Upper lobe of left lung (tissue), 6 donors: ENCODE measurements around the gene MED12. TPM values are rescaled to one million over a fixed set of nuclear protein-coding genes. Genes with fewer than 3 reads are reported as not detected.

ENCODE experiments used
- ATAC-seq, 2 donors: fragments of 200-7000 bp; cut with Tn5 transposase; one replicate each; pipeline ENCODE4 v1.9.1; 2022; ENCODE audit warnings: mild to moderate bottlenecking in 2 of 2, moderate library complexity in 2 of 2; ENCODE audit not compliant: low FRiP score in 2 of 2
- DNase-seq, 2 donors: peaks; one replicate each; pipeline ENCODE4 v3.0.0-alpha.2; 2019 to 2020
- H3K27ac ChIP-seq, 4 donors: fragments of 200-600 bp; sonication (generic); one replicate each; pipeline ENCODE4 v1.5.1; 2016 to 2019
- H3K27me3 ChIP-seq, 4 donors: fragments of 200-600 bp; sonication (generic); one replicate each; pipeline ENCODE4 v1.5.1; 2017 to 2019
- H3K36me3 ChIP-seq, 4 donors: fragments of 200-600 bp; sonication (generic); one replicate each; pipeline ENCODE4 v1.5.1; 2016 to 2019
- H3K4me1 ChIP-seq, 4 donors: fragments of 200-600 bp; sonication (generic); one replicate each; pipeline ENCODE4 v1.5.1; 2018 to 2019
- H3K4me3 ChIP-seq, 4 donors: fragments of 200-600 bp; sonication (generic); one replicate each; pipeline ENCODE4 v1.5.1; 2017 to 2019; ENCODE audit warnings: mild to moderate bottlenecking in 2 of 4, moderate library complexity in 1 of 4
- H3K9me3 ChIP-seq, 4 donors: fragments of 200-600 bp; sonication (generic); one replicate each; pipeline ENCODE4 v1.5.1; 2018 to 2019
- CTCF ChIP-seq, 6 experiments: fragments of 450-650 bp in 4 of 6; fragments of 200-600 bp in 2 of 6; sonication (generic) in 2 of 6; IDR thresholded peaks; one replicate each; pipeline ENCODE4 v1.5.1; 2016 to 2019; ENCODE audit warnings: antibody characterized with exemption in 6 of 6
- EP300 ChIP-seq, 4 donors: sonication (generic); formaldehyde crosslinking; IDR thresholded peaks; one replicate each; pipeline ENCODE4 v1.5.1; 2017; ENCODE audit warnings: antibody characterized with exemption in 4 of 4, control low read depth in 2 of 4
- POLR2A ChIP-seq, 4 donors: fragments of 450-650 bp; IDR thresholded peaks; one replicate each; pipeline ENCODE4 v1.5.1; 2016 to 2017; ENCODE audit warnings: antibody characterized with exemption in 4 of 4, mild to moderate bottlenecking in 2 of 4
- POLR2AphosphoS5 ChIP-seq, 2 donors: sonication (generic); formaldehyde crosslinking; IDR thresholded peaks; one replicate each; pipeline ENCODE4 v1.5.1; 2017; ENCODE audit warnings: antibody characterized with exemption in 2 of 2
- WGBS, 2 donors: methylation state at CpG; one replicate each; pipeline ENCODE4 v1.1.5; 2017 to 2018; 5-methylcytosine and 5-hydroxymethylcytosine counted together
- small RNA-seq, 4 donors: library from RNA; depleted of rRNA; stranded (forward); fragments of <200 nt; gene quantifications; one replicate each; pipeline ENCODE3, GENCODE V24; 2016
- total RNA-seq, 6 donors: library from RNA; depleted of rRNA in 4 of 6; stranded (reverse); fragments of >200 nt in 4 of 6; gene quantifications; one replicate each; pipeline versions ENCODE4 v1.1.0 to v1.2.1, GENCODE V29; 2016 to 2021
- donor health status: DM: no; HTN: no; CAD: no; lungs with moderate emphysema.
- donor health status: DM: no; HTN: yes; CAD: no; lungs with severe emphysema.

The MED12 gene
- total RNA-seq, 6 donors from 2014 or later, result 21.7 to 188 (median 42.2) TPM

- no peaks in the 10 kb centered on the region for H3K36me3 ChIP-seq
- no peaks in the 10 kb centered on the region for H3K27me3 ChIP-seq
- no peaks in the 10 kb centered on the region for H3K9me3 ChIP-seq
- peaks cover 0 to 6% (median 2%) of the 10 kb centered on the region in 4 donors for H3K4me1 ChIP-seq
- peak in 1 of 2 donors; percentile 38 for ATAC-seq
- peak in 1 of 2 donors; percentile 30 for DNase-seq
- TF ChIP-seq CTCF (IDR thresholded peaks at IDR 0.05) (no peak), POLR2AphosphoS5 (IDR thresholded peaks at IDR 0.05) (no peak), POLR2A (IDR thresholded peaks at IDR 0.05) (no peak), EP300 (IDR thresholded peaks at IDR 0.05) (no peak)
- no peak overlapping the region for H3K4me3 ChIP-seq
- WGBS, 2 donors, result 57 to 72% methylated on average over 3 to 4 of the region's 4 CpGs
- no peak overlapping the region for H3K27ac ChIP-seq
Measured at GRCh38 chrX:71184803-71185495, 66.6 kb downstream of the MED12 start.

- ATAC-seq, result no peak
- no peaks in the 10 kb centered on the region for H3K4me1 ChIP-seq
- H3K4me3 ChIP-seq, result no peak overlapping the region
- DNase-seq, result no peak
- no peaks in the 10 kb centered on the region for H3K27me3 ChIP-seq
- H3K36me3 ChIP-seq, result no peaks in the 10 kb centered on the region
- TF ChIP-seq CTCF (IDR thresholded peaks at IDR 0.05) (no peak), POLR2A (IDR thresholded peaks at IDR 0.05) (no peak), EP300 (IDR thresholded peaks at IDR 0.05) (no peak), POLR2AphosphoS5 (IDR thresholded peaks at IDR 0.05) (no peak)
- H3K9me3 ChIP-seq, result no peaks in the 10 kb centered on the region
- no peak overlapping the region for H3K27ac ChIP-seq
Measured at GRCh38 chrX:71191248-71191647, 72.9 kb downstream of the MED12 start.

Small RNAs within 50 kb of the gene (small RNA-seq; reads per million reads assigned to genes)
- 0 reads per million in 4 donors for gene CXorf65

Other genes with a start within 250 kb of the MED12 start
- gene TEX11, start 209.9 kb upstream of the MED12 start, total RNA-seq, result under 1 TPM in 1 of 6 donors, not detected in 5; 0.10 TPM
- under 1 TPM in 2 of 6 donors, not detected in 4; 0.10 to 0.11 TPM for gene SLC7A3, start 187.5 kb upstream of the MED12 start, total RNA-seq
- gene SNX12, start 50.3 kb upstream of the MED12 start, total RNA-seq, result 10 to 100 TPM; 26.2 to 67.4 (median 48.8) TPM
- gene FOXO4, start 22.7 kb upstream of the MED12 start, total RNA-seq, result 10 to 100 TPM; 11.2 to 34.1 (median 24.0) TPM
- 1 to 10 TPM in 3 of 6 donors, not detected in 3; 1.0 to 3.6 (median 3.3) TPM for gene CXorf65, start 11.9 kb upstream of the MED12 start, total RNA-seq
- gene IL2RG, start 7.0 kb upstream of the MED12 start, total RNA-seq, result 10 to 100 TPM; 20.7 to 43.8 (median 26.2) TPM
- gene NLGN3, start 26.2 kb downstream of the MED12 start, total RNA-seq, result 1 to 10 TPM in 1 of 6 donors, under 1 TPM in 4, not detected in 1; 0.20 to 1.0 (median 0.61) TPM
- 1 to 10 TPM in 3 of 6 donors, not detected in 3; 1.4 to 4.0 (median 2.7) TPM for gene GJB1, start 104.6 kb downstream of the MED12 start, total RNA-seq
- gene ZMYM3, start 135.5 kb downstream of the MED12 start, total RNA-seq, result 10 to 100 TPM; 12.8 to 32.5 (median 21.6) TPM
- 100 to 1,000 TPM; 210 to 294 (median 239) TPM for gene NONO, start 165.0 kb downstream of the MED12 start, total RNA-seq
- 1 to 10 TPM in 3 of 6 donors, under 1 TPM in 2, not detected in 1; 0.67 to 3.2 (median 1.6) TPM for gene ITGB1BP2, start 183.2 kb downstream of the MED12 start, total RNA-seq
- gene TAF1, start 247.8 kb downstream of the MED12 start, total RNA-seq, result 100 to 1,000 TPM in 1 of 6 donors, 10 to 100 TPM in 5; 29.3 to 307 (median 55.3) TPM